ENCODE results near the gene MARCHF5. TPM values are rescaled to one million over a fixed set of nuclear protein-coding genes. Genes with fewer than 3 reads are reported as not detected.
A peak's percentile ranks its signal among the peaks of the same experiment; 100 is the strongest.

MARCHF5 gene
- total RNA-seq, 2 donors from 2014 or later = 29.7 to 34.2 TPM

DNA sequence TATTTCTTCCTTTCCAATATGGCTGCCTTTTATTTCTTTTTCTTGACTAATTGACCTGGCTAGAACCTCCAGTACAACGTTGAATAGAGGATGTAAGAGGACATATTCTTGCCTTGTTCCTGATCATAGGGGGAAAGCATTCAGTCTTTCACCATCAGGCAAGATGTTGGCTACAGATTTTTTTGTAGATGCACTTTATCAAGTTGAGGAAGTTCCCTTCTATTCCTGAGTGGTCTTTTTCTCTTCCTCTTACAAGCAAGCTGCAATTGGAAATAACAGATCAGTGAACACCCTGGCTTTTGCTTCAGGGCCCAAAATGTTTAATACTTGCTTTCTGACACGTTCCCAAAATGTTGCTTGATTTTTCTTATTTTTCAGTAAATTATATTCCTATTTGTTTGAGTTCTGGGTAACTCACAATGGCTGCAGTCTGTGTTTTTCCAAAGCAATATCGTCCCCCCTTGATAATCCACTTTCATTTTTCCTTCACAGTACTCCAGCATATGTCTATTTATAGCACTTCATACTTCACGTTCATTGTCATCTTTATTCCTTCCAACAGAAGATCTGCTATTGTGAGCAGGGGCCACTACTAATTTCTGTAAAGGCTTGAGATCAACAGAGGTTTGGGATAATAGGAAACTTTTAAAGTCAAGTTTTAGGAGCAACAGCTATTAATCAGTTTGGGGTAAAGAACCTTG is 11.8 kb upstream of the MARCHF5 start:
- Mint-ChIP-seq H3K36me3 (ENCODE audit: insufficient read depth in 2 of 2) (no peaks in the 10 kb centered on the region), H3K27ac (no peak overlapping the region), H3K27me3 (ENCODE audit: low read depth) (no peaks in the 10 kb centered on the region), H3K4me3 (no peak overlapping the region), H3K9me3 (no peaks in the 10 kb centered on the region), H3K4me1 (ENCODE audit: low read depth) (peaks cover 2% of the 10 kb centered on the region)
- DNase-seq (no peak), ATAC-seq (replicated peaks in 1 of 2) (no peak)

DNA sequence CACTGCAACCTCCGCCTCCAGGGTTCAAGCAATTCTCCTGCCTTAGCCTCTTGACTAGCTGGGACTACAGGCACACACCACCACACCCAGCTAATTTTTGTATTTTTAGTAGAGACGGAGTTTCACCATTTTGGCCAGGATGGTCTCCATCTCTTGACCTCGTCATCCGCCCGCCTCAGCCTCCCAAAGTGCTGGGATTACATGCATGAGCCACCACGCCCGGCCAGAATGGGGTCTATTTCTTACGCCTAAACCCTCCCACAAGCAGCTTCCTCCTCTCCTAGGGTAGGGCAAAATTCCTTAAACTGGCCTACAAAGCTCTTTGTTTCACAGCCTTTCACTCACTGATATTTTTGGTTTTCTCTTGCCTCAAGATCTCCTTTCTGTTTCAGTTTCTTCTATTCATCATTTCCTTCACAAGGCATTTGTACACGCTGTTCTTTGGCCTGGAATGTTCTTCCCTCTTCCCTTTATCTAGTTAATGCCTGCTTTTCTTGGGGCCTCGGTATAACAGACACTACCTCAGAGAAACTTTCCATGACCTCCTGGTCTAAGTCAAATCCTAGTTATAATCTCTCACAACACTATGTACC is 6.8 kb upstream of the MARCHF5 start:
- no peak for DNase-seq
- Mint-ChIP-seq H3K4me1 (ENCODE audit: low read depth) (peaks cover 18% of the 10 kb centered on the region), H3K4me3 (peak overlapping the region; percentile 41 to 56), H3K27me3 (ENCODE audit: low read depth) (no peaks in the 10 kb centered on the region), H3K36me3 (ENCODE audit: insufficient read depth in 2 of 2) (no peaks in the 10 kb centered on the region), H3K27ac (peak overlapping the region; percentile 13), H3K9me3 (no peaks in the 10 kb centered on the region)
- ATAC-seq (replicated peaks in 1 of 2) = no peak

DNA sequence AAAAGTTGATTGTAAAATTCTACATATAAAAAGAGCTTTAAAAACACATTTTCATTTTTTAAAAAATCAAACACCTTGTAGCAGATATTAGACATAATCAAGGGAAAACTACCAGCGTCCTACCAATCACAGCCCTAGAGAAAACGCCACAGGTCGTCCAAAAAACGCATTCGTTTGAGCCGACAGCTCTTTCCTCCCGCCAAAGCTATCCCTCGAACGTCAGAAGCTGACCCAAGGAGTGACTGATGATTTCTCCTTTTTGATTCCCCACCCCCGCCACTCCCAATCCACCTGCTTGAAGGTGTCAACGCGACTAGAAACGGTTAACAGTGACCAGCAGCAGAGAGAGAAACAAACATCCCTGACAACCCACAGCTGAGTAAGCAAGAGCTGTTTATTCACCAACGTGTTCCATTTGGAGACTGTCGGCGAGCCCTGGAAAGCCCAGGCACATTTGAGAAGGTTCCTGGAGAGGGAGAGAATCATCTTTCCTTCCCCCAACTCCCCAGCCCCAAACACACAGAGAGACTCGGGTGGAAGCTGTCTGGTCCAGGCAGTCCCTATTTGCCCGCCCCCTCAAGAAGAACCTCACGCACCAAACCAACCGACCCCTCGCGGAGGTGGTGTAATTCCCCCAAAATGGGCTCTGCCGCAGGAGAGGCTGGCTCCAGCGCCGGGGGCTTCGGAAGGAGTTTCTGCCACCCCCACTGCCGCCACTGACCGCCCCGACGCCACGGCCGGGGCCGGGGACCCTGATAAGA is 711 bp upstream of the MARCHF5 start:
- H3K27me3 Mint-ChIP-seq (ENCODE audit: low read depth) = no peaks in the 10 kb centered on the region
- peak overlapping the region; percentile 87 to 95 for H3K4me3 Mint-ChIP-seq
- DNase-seq = peak in 1 of 2 donors; percentile 51
- H3K9me3 Mint-ChIP-seq = no peaks in the 10 kb centered on the region
- peaks cover 29% of the 10 kb centered on the region for H3K4me1 Mint-ChIP-seq (ENCODE audit: low read depth)
- peaks cover 2 to 3% of the 10 kb centered on the region in 2 donors for H3K36me3 Mint-ChIP-seq (ENCODE audit: insufficient read depth in 2 of 2)
- peak overlapping the region; percentile 88 for H3K27ac Mint-ChIP-seq
- peak; percentile 19 to 25 for ATAC-seq (replicated peaks in 1 of 2)

DNA sequence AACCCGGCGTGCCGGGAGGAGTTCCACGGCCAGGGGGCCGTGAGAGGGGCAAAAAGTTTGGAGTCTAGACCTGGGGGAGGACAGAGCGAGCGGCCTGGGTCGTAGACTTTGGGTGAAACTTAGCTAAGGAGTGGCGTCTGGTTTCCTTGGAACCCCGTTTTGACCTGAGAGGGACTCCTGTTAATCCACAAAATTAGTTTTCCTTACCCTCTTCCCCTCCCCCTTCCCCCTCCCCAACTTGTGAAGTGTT is 574 bp downstream of the MARCHF5 start:
- no peak for ATAC-seq (replicated peaks in 1 of 2)
- H3K27me3 Mint-ChIP-seq (ENCODE audit: low read depth) = no peaks in the 10 kb centered on the region
- H3K36me3 Mint-ChIP-seq (ENCODE audit: insufficient read depth in 2 of 2) = peaks cover 2 to 3% of the 10 kb centered on the region in 2 donors
- peak overlapping the region; percentile 87 to 95 for H3K4me3 Mint-ChIP-seq
- DNase-seq = no peak
- no peak overlapping the region for H3K27ac Mint-ChIP-seq
- H3K9me3 Mint-ChIP-seq = no peaks in the 10 kb centered on the region
- H3K4me1 Mint-ChIP-seq (ENCODE audit: low read depth) = peaks cover 28% of the 10 kb centered on the region

DNA sequence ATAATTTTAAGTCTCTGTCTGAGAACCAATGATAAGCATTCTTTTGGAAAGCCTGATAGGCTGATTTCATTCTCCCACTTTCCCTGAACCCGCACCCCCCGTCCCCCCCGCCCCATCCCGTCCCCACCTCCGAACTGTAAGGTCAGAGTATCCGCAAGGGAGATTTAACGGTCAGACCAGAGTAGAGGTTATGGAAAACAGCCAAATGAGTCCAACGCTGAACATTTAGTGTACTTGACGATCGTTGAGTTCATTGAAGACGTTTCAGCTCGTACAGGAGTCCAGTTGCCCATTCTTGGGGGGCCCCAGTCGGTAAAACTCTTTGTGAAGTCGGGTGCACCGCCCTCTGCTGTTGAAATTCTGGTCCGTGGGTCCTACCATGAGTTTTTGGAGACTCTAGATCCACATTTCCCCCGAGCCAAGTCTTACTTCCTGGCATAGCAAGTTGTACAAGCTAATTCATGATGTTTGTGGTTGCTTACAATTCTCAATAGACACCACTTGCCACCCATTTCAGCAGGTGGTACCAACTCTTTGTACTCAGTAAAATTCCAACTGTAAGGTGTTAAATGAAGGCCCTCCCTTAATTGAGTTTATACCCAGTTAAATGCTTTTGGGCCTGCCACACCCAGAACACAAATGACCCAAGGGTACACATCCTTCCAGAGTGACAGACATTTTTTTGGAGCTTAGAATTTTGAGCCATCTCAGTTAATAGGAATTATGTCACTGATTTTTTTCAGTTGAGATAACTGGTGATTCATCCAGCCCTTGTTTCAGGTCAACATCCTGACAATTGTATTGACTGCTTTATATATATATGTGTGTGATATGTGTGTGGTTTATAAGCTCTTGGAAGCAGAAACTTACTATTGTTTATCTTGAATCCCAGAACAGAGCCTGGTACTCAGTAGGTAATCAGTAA is 1.2 kb downstream of the MARCHF5 start:
- Mint-ChIP-seq H3K9me3 (no peaks in the 10 kb centered on the region), H3K27ac (peak overlapping the region; percentile 92), H3K27me3 (ENCODE audit: low read depth) (no peaks in the 10 kb centered on the region), H3K36me3 (ENCODE audit: insufficient read depth in 2 of 2) (peaks cover 2 to 3% of the 10 kb centered on the region in 2 donors), H3K4me1 (ENCODE audit: low read depth) (peaks cover 28% of the 10 kb centered on the region), H3K4me3 (peak overlapping the region; percentile 87 to 95)
- peak; percentile 55 to 58 for DNase-seq
- ATAC-seq (replicated peaks in 1 of 2) = no peak

GRCh38 chr10:92298487-92298886 is 7.5 kb downstream of the MARCHF5 start:
- no peak for DNase-seq
- Mint-ChIP-seq H3K4me3 (no peak overlapping the region), H3K27ac (peak overlapping the region; percentile 11), H3K4me1 (ENCODE audit: low read depth) (peaks cover 37% of the 10 kb centered on the region), H3K9me3 (no peaks in the 10 kb centered on the region), H3K27me3 (ENCODE audit: low read depth) (no peaks in the 10 kb centered on the region), H3K36me3 (ENCODE audit: insufficient read depth in 2 of 2) (peaks cover 1 to 6% of the 10 kb centered on the region in 2 donors)
- no peak for ATAC-seq (replicated peaks in 1 of 2)

GRCh38 chr10:92303096-92303495 is 12.1 kb downstream of the MARCHF5 start:
- H3K36me3 Mint-ChIP-seq (ENCODE audit: insufficient read depth in 2 of 2) = peaks cover 1 to 3% of the 10 kb centered on the region in 2 donors
- ATAC-seq (replicated peaks in 1 of 2) = peak; percentile 43 to 57
- peaks cover 32% of the 10 kb centered on the region for H3K4me1 Mint-ChIP-seq (ENCODE audit: low read depth)
- no peaks in the 10 kb centered on the region for H3K9me3 Mint-ChIP-seq
- H3K27me3 Mint-ChIP-seq (ENCODE audit: low read depth) = no peaks in the 10 kb centered on the region
- DNase-seq = no peak
- peak overlapping the region; percentile 66 for H3K27ac Mint-ChIP-seq
- peak overlapping the region; percentile 3 to 41 for H3K4me3 Mint-ChIP-seq

DNA sequence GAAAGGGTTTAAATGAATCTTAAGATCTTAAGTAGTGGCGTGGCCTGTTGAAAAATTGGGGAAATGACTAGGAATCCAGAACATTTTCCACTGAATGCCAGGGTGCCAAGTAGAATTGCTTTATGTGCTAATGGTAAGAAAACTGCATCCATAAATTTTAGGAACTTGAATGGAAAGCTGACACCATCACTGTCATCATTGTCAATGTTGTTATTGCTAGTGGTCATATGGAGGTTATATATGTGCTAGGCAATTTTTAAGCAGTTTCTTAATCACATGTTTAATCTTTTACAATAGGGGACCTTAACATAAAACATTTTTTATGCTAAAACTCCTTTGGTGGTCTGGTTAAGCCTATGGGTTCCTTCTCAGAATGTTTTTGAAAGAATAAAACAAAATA is 13.1 kb downstream of the MARCHF5 start:
- H3K27ac Mint-ChIP-seq = no peak overlapping the region
- no peak overlapping the region for H3K4me3 Mint-ChIP-seq
- ATAC-seq (replicated peaks in 1 of 2) (no peak), DNase-seq (no peak)
- H3K9me3 Mint-ChIP-seq = no peaks in the 10 kb centered on the region
- H3K36me3 Mint-ChIP-seq (ENCODE audit: insufficient read depth in 2 of 2) = peaks cover 0 to 2% of the 10 kb centered on the region in 2 donors
- H3K4me1 Mint-ChIP-seq (ENCODE audit: low read depth) = peaks cover 31% of the 10 kb centered on the region
- no peaks in the 10 kb centered on the region for H3K27me3 Mint-ChIP-seq (ENCODE audit: low read depth)

DNA sequence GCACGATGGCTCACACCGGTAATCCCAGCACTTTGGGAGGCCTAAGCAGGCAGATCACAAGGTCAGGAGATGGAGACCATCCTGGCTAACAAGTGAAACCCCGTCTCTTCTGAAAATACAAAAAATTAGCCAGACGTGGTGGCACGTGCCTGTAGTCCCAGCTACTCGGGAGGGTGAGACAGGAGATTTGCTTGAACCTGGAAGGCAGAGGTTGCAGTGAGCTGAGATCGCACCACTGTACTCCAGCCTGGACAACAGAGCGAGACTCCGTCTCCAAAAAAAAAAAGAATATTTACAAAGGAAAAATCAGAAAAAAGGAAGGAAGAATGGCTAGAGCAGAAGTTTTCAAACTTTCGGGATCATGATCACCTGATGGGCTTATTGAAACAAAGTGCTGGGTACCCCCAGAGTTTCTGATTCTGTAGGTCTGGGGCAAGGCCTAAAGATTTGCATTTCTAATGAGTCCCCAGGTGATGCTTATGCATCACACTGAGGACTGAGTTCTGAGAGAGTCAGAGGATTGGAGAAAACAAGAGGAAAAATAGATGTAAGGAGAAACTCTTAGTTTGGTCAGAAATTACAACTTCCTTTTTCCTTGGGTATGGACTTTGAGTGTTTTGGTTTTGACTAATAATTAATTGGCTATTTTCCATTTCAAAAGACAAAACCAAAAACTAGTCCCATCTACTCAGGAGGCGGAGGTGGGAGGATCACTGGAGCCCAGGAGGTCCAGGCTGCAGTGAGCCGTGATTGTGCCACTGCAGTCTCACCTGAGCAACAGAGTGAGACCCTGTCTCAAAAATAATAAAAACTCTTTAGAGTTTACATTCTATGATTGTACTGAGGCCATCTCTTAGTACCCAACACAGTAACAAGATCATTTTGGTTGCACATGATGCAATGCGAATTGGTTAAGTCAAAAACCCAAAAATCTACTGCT is 14.4 kb downstream of the MARCHF5 start:
- DNase-seq (no peak), ATAC-seq (replicated peaks in 1 of 2) (no peak)
- Mint-ChIP-seq H3K4me1 (ENCODE audit: low read depth) (peaks cover 23% of the 10 kb centered on the region), H3K36me3 (ENCODE audit: insufficient read depth in 2 of 2) (peaks cover 0 to 2% of the 10 kb centered on the region in 2 donors), H3K4me3 (no peak overlapping the region), H3K9me3 (no peaks in the 10 kb centered on the region), H3K27me3 (ENCODE audit: low read depth) (no peaks in the 10 kb centered on the region), H3K27ac (peak overlapping the region; percentile 77)

- Mint-ChIP-seq H3K4me3 (no peak overlapping the region), H3K4me1 (ENCODE audit: low read depth) (peaks cover 10% of the 10 kb centered on the region), H3K27me3 (ENCODE audit: low read depth) (no peaks in the 10 kb centered on the region), H3K36me3 (ENCODE audit: insufficient read depth in 2 of 2) (peaks cover 2 to 11% of the 10 kb centered on the region in 2 donors), H3K9me3 (no peaks in the 10 kb centered on the region), H3K27ac (no peak overlapping the region)
- DNase-seq = no peak
- ATAC-seq (replicated peaks in 1 of 2) = no peak
Measured at GRCh38 chr10:92309272-92309671, 18.3 kb downstream of the MARCHF5 start.

DNA sequence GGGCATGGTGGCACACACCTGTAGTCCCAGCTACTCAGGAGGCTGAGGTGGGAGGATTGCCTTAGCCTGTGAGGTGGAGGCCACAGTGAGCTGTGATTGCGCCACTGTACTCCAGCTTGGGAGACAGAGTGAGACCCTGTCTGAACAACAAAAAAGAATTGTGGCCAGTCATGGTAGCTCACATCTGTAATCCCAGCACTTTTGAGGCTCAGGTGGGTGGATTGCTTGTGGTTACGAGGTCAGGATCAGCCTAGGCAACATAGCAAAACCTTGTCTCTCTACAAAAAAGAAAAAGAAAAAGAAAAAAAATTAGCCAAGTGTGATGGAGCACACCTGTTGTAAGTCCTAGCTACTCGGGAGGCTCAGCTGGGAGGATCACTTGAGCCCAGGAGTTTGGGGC is 22.8 kb downstream of the MARCHF5 start:
- no peak for ATAC-seq (replicated peaks in 1 of 2)
- peaks cover 2 to 14% of the 10 kb centered on the region in 2 donors for H3K36me3 Mint-ChIP-seq (ENCODE audit: insufficient read depth in 2 of 2)
- no peaks in the 10 kb centered on the region for H3K27me3 Mint-ChIP-seq (ENCODE audit: low read depth)

GRCh38 chr10:92316610-92317009 is 25.6 kb downstream of the MARCHF5 start:
- H3K4me3 Mint-ChIP-seq = no peak overlapping the region
- peaks cover 2 to 14% of the 10 kb centered on the region in 2 donors for H3K36me3 Mint-ChIP-seq (ENCODE audit: insufficient read depth in 2 of 2)
- H3K27ac Mint-ChIP-seq = no peak overlapping the region
- H3K9me3 Mint-ChIP-seq = no peaks in the 10 kb centered on the region
- DNase-seq (no peak), ATAC-seq (replicated peaks in 1 of 2) (no peak)
- H3K4me1 Mint-ChIP-seq (ENCODE audit: low read depth) = peaks cover 4% of the 10 kb centered on the region
- no peaks in the 10 kb centered on the region for H3K27me3 Mint-ChIP-seq (ENCODE audit: low read depth)

More for the DNA sequence above, 22.8 kb downstream of the MARCHF5 start:
- DNase-seq = no peak
- H3K4me3 Mint-ChIP-seq = no peak overlapping the region
- H3K9me3 Mint-ChIP-seq = no peaks in the 10 kb centered on the region
- H3K4me1 Mint-ChIP-seq (ENCODE audit: low read depth) = peaks cover 4% of the 10 kb centered on the region
- H3K27ac Mint-ChIP-seq = no peak overlapping the region

Measured in activated T-cell treated with anti-CD3 and anti-CD28 coated beads, Interleukin-2, amount 50 U/mL, for 72 hours (primary cell).